Skin epidermis (tissue), 12 donors: ENCODE data around the gene ZNF493.

Experiments
- H3K27ac ChIP-seq, 21 experiments: fragments of 200-600 bp; sonication (generic) in 11 of 21; one replicate each; pipeline ENCODE4 v1.5.0; 2020; ENCODE audit warnings: mild to moderate bottlenecking in 3 of 21, inconsistent platforms in 2 of 21, moderate library complexity in 2 of 21
- H3K4me3 ChIP-seq, 7 experiments: fragments of 200-600 bp; sonication (generic) in 2 of 7; one replicate each; pipeline ENCODE4 v1.5.0; 2020; ENCODE audit warnings: inconsistent platforms in 2 of 7, mild to moderate bottlenecking in 2 of 7, moderate library complexity in 1 of 7

The ZNF493 gene

GRCh38 chr19:21454901-21455300 lies 58.0 kb downstream of the ZNF493 start:
- H3K27ac ChIP-seq: no peak overlapping the region
- H3K4me3 ChIP-seq: no peak overlapping the region

GRCh38 chr19:21460686-21461085 lies 63.8 kb downstream of the ZNF493 start:
- H3K27ac ChIP-seq: no peak overlapping the region
- H3K4me3 ChIP-seq: no peak overlapping the region

GRCh38 chr19:21462540-21462939 lies 65.6 kb downstream of the ZNF493 start:
- Histone ChIP-seq H3K27ac (no peak overlapping the region), H3K4me3 (no peak overlapping the region)

- Histone ChIP-seq H3K4me3 (peak overlapping the region in 5 of 7 experiments; percentile 12 to 23 (median 20)), H3K27ac (no peak overlapping the region)
Observed at GRCh38 chr19:21463449-21464105, 66.6 kb downstream of the ZNF493 start.

GRCh38 chr19:21466627-21467026 lies 69.7 kb downstream of the ZNF493 start:
- Histone ChIP-seq H3K27ac (no peak overlapping the region), H3K4me3 (no peak overlapping the region)

- H3K27ac ChIP-seq: no peak overlapping the region
- no peak overlapping the region for H3K4me3 ChIP-seq
Observed at GRCh38 chr19:21468791-21469190, 71.9 kb downstream of the ZNF493 start.

- Histone ChIP-seq H3K4me3 (no peak overlapping the region), H3K27ac (no peak overlapping the region)
Observed at GRCh38 chr19:21472507-21472906, 75.6 kb downstream of the ZNF493 start.

- H3K27ac ChIP-seq: no peak overlapping the region
- H3K4me3 ChIP-seq: peak overlapping the region in 6 of 7 experiments; percentile 20 to 35 (median 30)
Observed at GRCh38 chr19:21474671-21475181, 77.8 kb downstream of the ZNF493 start.
